ENCODE results near the gene HDAC9.
A peak's percentile ranks its signal among the peaks of the same experiment; 100 is the strongest.

Gene HDAC9

DNA sequence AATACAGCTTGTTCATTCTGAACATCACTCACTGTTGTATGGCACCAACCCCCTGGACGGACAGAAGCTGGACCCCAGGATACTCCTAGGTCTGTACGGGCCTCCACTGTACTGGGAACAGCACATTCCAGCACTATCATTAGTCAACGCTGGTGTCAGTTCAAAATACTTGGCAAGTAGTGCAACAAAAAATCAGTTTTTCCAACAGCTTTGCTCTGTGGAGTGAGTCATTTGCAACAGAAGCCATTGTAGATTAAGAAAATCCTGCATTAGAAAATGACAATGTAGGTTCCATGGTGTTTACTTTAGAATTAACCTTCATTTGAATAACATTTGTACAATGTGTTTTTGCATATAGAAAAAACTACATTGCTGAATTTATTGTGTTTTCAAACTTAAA is 266.6 kb downstream of the HDAC9 start:
- TF ChIP-seq ARNTL (CRISPR knock-in tag; IDR thresholded peaks at IDR 0.05; ENCODE audit: borderline replicate concordance, low read depth) (no peak), ESRRG (CRISPR knock-in tag; IDR thresholded peaks at IDR 0.05) (no peak), PPARA (CRISPR knock-in tag; IDR thresholded peaks at IDR 0.05; ENCODE audit: borderline replicate concordance) (no peak)
- ATAC-seq, result peak; percentile 86

- TF ChIP-seq RARB (CRISPR knock-in tag; IDR thresholded peaks at IDR 0.05) (no peak), OSR1 (CRISPR knock-in tag; IDR thresholded peaks at IDR 0.05) (no peak), CREB5 (CRISPR knock-in tag; IDR thresholded peaks at IDR 0.05; ENCODE audit: low read depth) (no peak), ZFP3 (CRISPR knock-in tag; IDR thresholded peaks at IDR 0.05) (no peak), ZNF8 (CRISPR knock-in tag; IDR thresholded peaks at IDR 0.05) (no peak), SNAI2 (CRISPR knock-in tag; IDR thresholded peaks at IDR 0.05) (no peak), ZNF70 (CRISPR knock-in tag; IDR thresholded peaks at IDR 0.05) (no peak), PPARA (CRISPR knock-in tag; IDR thresholded peaks at IDR 0.05; ENCODE audit: borderline replicate concordance) (no peak), TCF4 (CRISPR knock-in tag; IDR thresholded peaks at IDR 0.05; ENCODE audit: borderline replicate concordance) (no peak), ZNF565 (CRISPR knock-in tag; conservative IDR thresholded peaks at IDR 0.05; ENCODE audit: low read depth) (no peak), ZC3H10 (CRISPR knock-in tag; IDR thresholded peaks at IDR 0.05) (no peak), BACH2 (CRISPR knock-in tag; IDR thresholded peaks at IDR 0.05; ENCODE audit: borderline replicate concordance) (no peak)
- TF ChIP-seq, protein P1, sequence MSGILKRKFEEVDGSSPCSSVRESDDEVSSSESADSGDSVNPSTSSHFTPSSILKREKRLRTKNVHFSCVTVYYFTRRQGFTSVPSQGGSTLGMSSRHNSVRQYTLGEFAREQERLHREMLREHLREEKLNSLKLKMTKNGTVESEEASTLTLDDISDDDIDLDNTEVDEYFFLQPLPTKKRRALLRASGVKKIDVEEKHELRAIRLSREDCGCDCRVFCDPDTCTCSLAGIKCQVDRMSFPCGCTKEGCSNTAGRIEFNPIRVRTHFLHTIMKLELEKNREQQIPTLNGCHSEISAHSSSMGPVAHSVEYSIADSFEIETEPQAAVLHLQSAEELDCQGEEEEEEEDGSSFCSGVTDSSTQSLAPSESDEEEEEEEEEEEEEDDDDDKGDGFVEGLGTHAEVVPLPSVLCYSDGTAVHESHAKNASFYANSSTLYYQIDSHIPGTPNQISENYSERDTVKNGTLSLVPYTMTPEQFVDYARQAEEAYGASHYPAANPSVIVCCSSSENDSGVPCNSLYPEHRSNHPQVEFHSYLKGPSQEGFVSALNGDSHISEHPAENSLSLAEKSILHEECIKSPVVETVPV (CRISPR knock-in tag; IDR thresholded peaks at IDR 0.05), result no peak
- ATAC-seq, result no peak
Observed at GRCh38 chr7:18768256-18768655, 272.7 kb downstream of the HDAC9 start.

DNA sequence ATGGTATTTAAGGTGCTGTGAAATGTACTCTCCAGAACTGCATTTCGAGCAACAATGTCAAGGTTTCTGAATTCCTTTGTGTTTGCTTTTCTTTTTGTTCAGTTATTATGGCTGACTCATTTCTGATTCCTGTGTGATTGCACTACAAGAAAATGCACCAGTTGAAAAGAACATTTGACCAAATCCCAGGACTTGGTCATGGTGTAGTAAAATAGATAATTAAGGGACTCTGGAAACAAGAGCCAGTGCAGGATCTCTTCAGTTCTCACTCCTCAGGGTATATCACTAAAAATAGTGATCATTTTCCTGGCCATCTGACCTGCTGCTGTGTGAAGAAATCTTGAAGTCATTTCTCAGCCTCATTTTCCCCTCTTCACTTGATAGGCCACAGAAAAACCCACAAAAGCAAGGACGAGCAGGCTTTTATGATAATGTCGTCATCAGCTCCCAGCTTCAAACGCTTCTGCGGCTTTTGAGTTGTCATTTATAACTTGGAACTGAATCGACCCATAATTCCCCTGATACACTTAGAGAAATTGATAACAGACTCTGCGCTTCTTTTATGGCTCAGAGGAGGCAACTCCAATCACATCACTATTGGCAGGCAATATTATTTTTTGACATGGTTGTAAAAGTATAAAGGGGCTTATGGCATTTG is 274.7 kb downstream of the HDAC9 start:
- TF ChIP-seq CSDC2 (CRISPR knock-in tag; IDR thresholded peaks at IDR 0.05) (no peak), ISL1 (CRISPR knock-in tag; IDR thresholded peaks at IDR 0.05) (peak; percentile 49)
- peak; percentile 85 for ATAC-seq

- no peak for ATAC-seq
- no peak for TF ChIP-seq BACH2 (CRISPR knock-in tag; IDR thresholded peaks at IDR 0.05; ENCODE audit: borderline replicate concordance)
- no peak for TF ChIP-seq ZFP3 (CRISPR knock-in tag; IDR thresholded peaks at IDR 0.05)
- no peak for TF ChIP-seq TCF4 (CRISPR knock-in tag; IDR thresholded peaks at IDR 0.05; ENCODE audit: borderline replicate concordance)
- TF ChIP-seq, protein P1 (CRISPR knock-in tag; IDR thresholded peaks at IDR 0.05), result no peak
- no peak for TF ChIP-seq CSDC2 (CRISPR knock-in tag; IDR thresholded peaks at IDR 0.05)
- TF ChIP-seq RARB (CRISPR knock-in tag; IDR thresholded peaks at IDR 0.05), result no peak
- no peak for TF ChIP-seq SNAI2 (CRISPR knock-in tag; IDR thresholded peaks at IDR 0.05)
- no peak for TF ChIP-seq CREB5 (CRISPR knock-in tag; IDR thresholded peaks at IDR 0.05; ENCODE audit: low read depth)
- TF ChIP-seq POU6F1 (CRISPR knock-in tag; IDR thresholded peaks at IDR 0.05; ENCODE audit: borderline replicate concordance, low read depth), result no peak
Observed at GRCh38 chr7:18770822-18771221, 275.3 kb downstream of the HDAC9 start.

Data from SK-N-SH treated with all-trans-retinoic acid at 6 μM for 48 hours (cell line).